ENCODE data around the gene C9orf153. TPM values are rescaled to one million over a fixed set of nuclear protein-coding genes. Genes with fewer than 3 reads are reported as not detected.

The C9orf153 gene
- total RNA-seq, 1 donor from 2014 or later: 0.38 TPM

GRCh38 chr9:86263876-86264275 lies 4.4 kb upstream of the C9orf153 start:
- H3K4me3 ChIP-seq: no peak overlapping the region
- no peak for TF ChIP-seq CTCF (IDR thresholded peaks at IDR 0.05; ENCODE audit: borderline replicate concordance)
- peaks cover 18% of the 10 kb centered on the region for H3K4me1 ChIP-seq
- intact Hi-C loops (cut with micrococcal nuclease): no loop called here
- no peaks in the 10 kb centered on the region for H3K27me3 ChIP-seq (ENCODE audit: low read depth)
- H3K27ac ChIP-seq (replicated peaks): no peak overlapping the region
- DNase-seq: no peak
- H3K9me3 ChIP-seq (replicated peaks): no peaks in the 10 kb centered on the region
- H3K36me3 ChIP-seq: peaks cover 34% of the 10 kb centered on the region

GRCh38 chr9:86262492-86262891 lies 3.0 kb upstream of the C9orf153 start:
- TF ChIP-seq CTCF (IDR thresholded peaks at IDR 0.05; ENCODE audit: borderline replicate concordance): no peak
- intact Hi-C loops (cut with micrococcal nuclease): no loop called here
- peak overlapping the region; percentile 55 for H3K27ac ChIP-seq (replicated peaks)
- no peaks in the 10 kb centered on the region for H3K27me3 ChIP-seq (ENCODE audit: low read depth)
- H3K9me3 ChIP-seq (replicated peaks): no peaks in the 10 kb centered on the region
- peaks cover 32% of the 10 kb centered on the region for H3K36me3 ChIP-seq
- DNase-seq: no peak
- H3K4me1 ChIP-seq: peaks cover 23% of the 10 kb centered on the region
- H3K4me3 ChIP-seq: no peak overlapping the region

GRCh38 chr9:86257391-86257790 lies 2.1 kb downstream of the C9orf153 start:
- TF ChIP-seq CTCF (IDR thresholded peaks at IDR 0.05; ENCODE audit: borderline replicate concordance): no peak
- intact Hi-C loops (cut with micrococcal nuclease): no loop called here

GRCh38 chr9:86256653-86257052 lies 2.8 kb downstream of the C9orf153 start:
- Histone ChIP-seq H3K27me3 (ENCODE audit: low read depth) (no peaks in the 10 kb centered on the region), H3K36me3 (peaks cover 4% of the 10 kb centered on the region), H3K4me1 (peaks cover 15% of the 10 kb centered on the region), H3K9me3 (replicated peaks) (peaks cover 8% of the 10 kb centered on the region), H3K4me3 (no peak overlapping the region), H3K27ac (replicated peaks) (no peak overlapping the region)
- no peak for DNase-seq
- TF ChIP-seq CTCF (IDR thresholded peaks at IDR 0.05; ENCODE audit: borderline replicate concordance): no peak
- intact Hi-C loops (cut with micrococcal nuclease): no loop called here

More at GRCh38 chr9:86257391-86257790, 2.1 kb downstream of the C9orf153 start:
- peaks cover 4% of the 10 kb centered on the region for H3K36me3 ChIP-seq
- DNase-seq: no peak
- no peak overlapping the region for H3K4me3 ChIP-seq
- H3K4me1 ChIP-seq: peaks cover 19% of the 10 kb centered on the region
- H3K27ac ChIP-seq (replicated peaks): no peak overlapping the region
- peaks cover 8% of the 10 kb centered on the region for H3K9me3 ChIP-seq (replicated peaks)
- no peaks in the 10 kb centered on the region for H3K27me3 ChIP-seq (ENCODE audit: low read depth)

GRCh38 chr9:86253577-86253976 lies 5.9 kb downstream of the C9orf153 start:
- TF ChIP-seq CTCF (IDR thresholded peaks at IDR 0.05; ENCODE audit: borderline replicate concordance): no peak
- Histone ChIP-seq H3K27ac (replicated peaks) (no peak overlapping the region), H3K4me1 (peaks cover 15% of the 10 kb centered on the region), H3K4me3 (no peak overlapping the region), H3K36me3 (no peaks in the 10 kb centered on the region), H3K27me3 (ENCODE audit: low read depth) (no peaks in the 10 kb centered on the region), H3K9me3 (replicated peaks) (peaks cover 8% of the 10 kb centered on the region)
- intact Hi-C loops (cut with micrococcal nuclease): no loop called here
- DNase-seq: no peak

- DNase-seq: no peak
- no peaks in the 10 kb centered on the region for H3K36me3 ChIP-seq
- peaks cover 14% of the 10 kb centered on the region for H3K4me1 ChIP-seq
- no peaks in the 10 kb centered on the region for H3K27me3 ChIP-seq (ENCODE audit: low read depth)
- H3K4me3 ChIP-seq: no peak overlapping the region
- TF ChIP-seq CTCF (IDR thresholded peaks at IDR 0.05; ENCODE audit: borderline replicate concordance): no peak
- intact Hi-C loops (cut with micrococcal nuclease): no loop called here
- H3K27ac ChIP-seq (replicated peaks): no peak overlapping the region
- peaks cover 8% of the 10 kb centered on the region for H3K9me3 ChIP-seq (replicated peaks)
Measured at GRCh38 chr9:86252870-86253269, 6.6 kb downstream of the C9orf153 start.
